ENCODE results near the gene ST3GAL3.

GRCh38 chr1:43976045-43976444, 268.7 kb downstream of the ST3GAL3 start:
- TF ChIP-seq CTCF (IDR thresholded peaks at IDR 0.05) (no peak), EP300 (IDR thresholded peaks at IDR 0.05; ENCODE audit: borderline replicate concordance in 1 of 2, low read depth in 1 of 2, low read length in 1 of 2) (no peak), RXRA (IDR thresholded peaks at IDR 0.05; ENCODE audit: borderline replicate concordance, low read depth) (no peak), GABPA (IDR thresholded peaks at IDR 0.05; ENCODE audit: low read depth) (no peak), ZBTB33 (IDR thresholded peaks at IDR 0.05; ENCODE audit: borderline replicate concordance, low read depth) (no peak), USF1 (IDR thresholded peaks at IDR 0.05; ENCODE audit: borderline replicate concordance, low read depth) (no peak), IRF3 (IDR thresholded peaks at IDR 0.05; ENCODE audit: low read depth, low read length) (no peak), MAX (IDR thresholded peaks at IDR 0.05; ENCODE audit: low read depth) (no peak), GATA2 (CRISPR knock-in tag; IDR thresholded peaks at IDR 0.05) (no peak), SIN3A (IDR thresholded peaks at IDR 0.05; ENCODE audit: borderline replicate concordance, low read depth, low read length) (no peak), EZH2phosphoT487 (IDR thresholded peaks at IDR 0.05; ENCODE audit: borderline replicate concordance, low read depth) (no peak), REST (IDR thresholded peaks at IDR 0.05; ENCODE audit: low read depth, low read length) (no peak), POLR2AphosphoS5 (IDR thresholded peaks at IDR 0.05; ENCODE audit: low read depth, low read length) (no peak), TEAD4 (IDR thresholded peaks at IDR 0.05; ENCODE audit: borderline replicate concordance, insufficient read depth) (no peak)

All from SK-N-SH (cell line).